CD4-positive, alpha-beta T cell treated with Interleukin-15 for 4 hours (primary cell): ENCODE data around the gene STK17A.
"Not testable (repeated sequence)": the region's sequence is repeated elsewhere in the genome, so short reads cannot be mapped to it uniquely, and the experiment has no call there.

ENCODE experiments used
- DNase-seq: peaks from one replicate; pipeline ENCODE4 v3.0.0-alpha.2; 2020; ENCODE audit warnings: low spot score

STK17A gene

DNA sequence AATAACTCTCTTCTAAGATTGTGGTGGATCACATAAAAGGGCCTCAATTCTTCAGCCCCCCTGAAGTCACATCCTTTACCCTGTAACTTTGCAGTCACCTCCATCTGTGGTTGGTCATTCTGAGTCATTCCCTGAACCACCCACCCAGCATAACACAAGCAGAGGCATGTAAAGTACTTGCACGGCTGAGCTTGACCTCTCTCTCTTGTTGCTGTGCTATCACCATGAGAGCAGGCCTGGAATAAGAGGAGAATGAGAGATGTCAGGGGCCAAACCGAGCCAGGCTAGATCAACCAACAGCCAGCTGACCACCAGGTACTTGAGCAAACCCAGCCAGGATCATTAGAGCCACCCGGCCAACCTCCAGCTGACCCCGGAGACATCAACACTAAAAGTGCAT lies 13.5 kb upstream of the STK17A start:
- no peak for DNase-seq

GRCh38 chr7:43570688-43571365 lies 12.1 kb upstream of the STK17A start:
- DNase-seq, result no peak

DNA sequence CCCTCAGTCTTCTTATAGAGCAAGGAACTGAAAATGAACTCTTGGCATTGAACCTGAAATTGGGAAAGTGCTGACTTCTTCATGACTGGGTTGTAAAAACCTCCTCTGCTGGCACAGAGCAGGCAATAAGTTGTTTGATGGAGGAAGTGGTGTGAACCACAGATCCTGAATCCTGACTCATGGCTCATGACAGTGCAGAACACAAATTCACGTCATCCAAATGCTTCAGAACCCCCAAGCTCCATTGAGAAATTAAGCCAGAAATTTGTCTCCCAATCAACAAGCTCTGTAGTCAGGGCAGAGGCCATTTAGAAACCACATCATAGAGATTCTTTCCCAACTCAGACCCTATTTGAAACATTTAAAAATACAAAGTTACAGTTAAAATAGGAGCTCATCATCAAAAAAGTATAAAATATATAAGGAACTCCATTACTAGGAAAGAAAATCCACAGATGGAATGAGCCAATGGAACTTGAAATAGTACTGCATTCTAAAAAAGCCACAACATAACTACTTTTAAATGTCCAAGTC lies 10.3 kb upstream of the STK17A start:
- peak; percentile 35 for DNase-seq

DNA sequence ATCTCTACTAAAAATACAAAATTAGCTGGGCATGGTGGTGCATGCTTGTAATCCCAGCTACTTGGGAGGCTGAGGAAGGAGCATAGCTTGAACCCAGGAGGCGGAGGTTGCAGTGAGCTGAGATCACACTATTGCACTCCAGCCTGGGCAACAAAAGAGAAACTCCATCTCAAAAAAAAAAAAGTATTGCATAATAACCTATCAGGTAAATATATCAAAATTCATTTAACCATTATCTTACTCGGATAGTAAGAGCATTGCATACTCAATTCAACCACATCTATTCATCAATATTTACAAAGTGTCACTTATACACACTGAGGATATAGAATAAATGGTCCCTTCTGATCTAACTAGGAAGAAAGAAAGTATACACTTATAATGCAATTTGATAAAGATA lies 9.1 kb upstream of the STK17A start:
- not testable (repeated sequence) for DNase-seq

GRCh38 chr7:43575506-43575905 lies 7.4 kb upstream of the STK17A start:
- DNase-seq, result no peak

- no peak for DNase-seq
Measured at GRCh38 chr7:43576241-43576640, 6.7 kb upstream of the STK17A start.

- DNase-seq, result no peak
Measured at GRCh38 chr7:43577485-43577951, 5.4 kb upstream of the STK17A start.

DNA sequence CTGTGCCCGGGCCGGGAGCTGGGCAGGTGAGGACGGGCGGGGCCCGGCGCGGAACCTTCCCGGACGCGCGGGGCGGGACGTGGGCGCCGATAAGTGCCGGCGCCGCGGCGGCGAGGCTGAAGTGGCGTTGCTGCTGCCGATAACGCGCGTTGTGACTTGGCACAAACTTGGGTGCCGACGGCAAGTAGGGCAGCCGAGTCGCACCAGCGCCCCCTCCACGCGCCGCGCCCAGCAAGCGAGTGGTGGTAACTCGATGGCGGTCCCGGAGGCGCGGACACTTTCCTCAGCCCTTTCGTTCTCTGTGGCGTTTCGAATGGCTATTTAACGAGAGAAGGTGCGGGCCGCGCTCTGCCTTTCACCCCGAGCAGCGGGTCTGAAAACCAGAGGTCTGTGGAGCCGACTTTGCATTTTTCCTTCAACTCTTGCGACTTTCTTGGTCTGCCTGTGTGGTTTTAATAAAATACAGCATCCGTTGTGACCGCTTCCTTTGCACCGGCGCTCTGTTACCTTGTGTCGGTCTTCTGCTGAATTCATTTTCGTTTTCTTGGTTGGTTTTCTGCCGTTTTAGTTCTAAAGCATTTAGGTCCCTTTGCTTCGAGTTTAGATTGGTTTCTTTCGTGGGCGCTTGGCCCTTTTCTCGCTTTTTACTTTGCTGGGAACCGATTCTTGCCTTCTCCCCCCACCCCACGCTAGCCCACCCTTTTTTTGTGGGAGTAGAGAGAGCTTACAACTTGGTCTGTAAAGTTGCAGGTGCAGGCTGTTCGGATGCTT lies 701 bp downstream of the STK17A start:
- DNase-seq, result peak; percentile 64

GRCh38 chr7:43584195-43584586 lies 1.3 kb downstream of the STK17A start:
- peak; percentile 34 for DNase-seq

DNA sequence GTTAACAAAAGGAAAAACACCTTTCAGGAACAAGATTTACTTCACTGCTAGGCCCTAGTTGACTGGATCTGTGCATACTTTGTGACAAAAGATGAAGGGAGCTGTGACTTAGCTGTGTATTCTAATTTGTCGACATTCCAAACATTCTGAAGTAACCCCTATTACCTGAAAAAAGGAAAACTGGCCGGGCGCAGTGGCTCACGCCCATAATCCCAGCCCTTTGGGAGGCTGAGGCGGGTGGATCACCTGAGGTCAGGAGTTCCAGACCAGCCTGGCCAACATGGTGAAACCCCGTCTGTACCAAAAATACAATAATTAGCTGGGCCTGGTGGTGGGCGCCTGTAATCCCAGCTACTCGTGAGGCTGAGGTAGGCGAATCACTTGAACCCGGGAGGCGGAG lies 1.8 kb downstream of the STK17A start:
- not testable (repeated sequence) for DNase-seq

- DNase-seq, result peak; percentile 34
Measured at GRCh38 chr7:43585562-43585961, 2.7 kb downstream of the STK17A start.

DNA sequence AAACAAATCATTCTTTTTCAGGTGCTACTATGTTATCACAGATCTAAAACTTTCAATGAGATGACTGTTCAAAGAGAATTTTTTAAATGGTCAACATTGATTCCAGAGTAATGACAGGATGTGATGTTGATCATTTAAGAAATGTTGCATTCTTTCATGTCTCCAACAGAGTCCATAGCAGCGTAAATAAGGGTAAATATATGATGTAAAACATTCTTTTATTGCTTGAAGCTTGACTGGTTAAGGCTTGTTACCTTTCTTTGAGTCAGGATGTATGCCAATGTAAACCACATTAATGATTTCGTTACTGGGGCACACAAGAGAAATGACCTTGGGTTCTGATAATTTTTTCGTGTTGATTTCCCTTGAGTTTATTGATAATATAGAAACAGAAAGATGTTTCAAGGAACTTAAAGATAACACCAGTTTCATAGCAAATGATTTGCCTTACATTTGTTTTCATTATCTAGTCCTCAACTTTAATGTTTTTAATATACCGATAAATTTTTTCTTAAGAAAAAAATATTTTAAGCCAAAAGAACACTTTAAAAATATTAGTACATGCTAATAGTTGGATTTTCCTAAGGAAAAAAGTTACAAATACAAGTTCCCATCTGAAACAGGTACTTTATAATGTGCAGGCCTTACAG lies 3.5 kb downstream of the STK17A start:
- peak; percentile 66 for DNase-seq

GRCh38 chr7:43588477-43589132 lies 5.7 kb downstream of the STK17A start:
- DNase-seq, result no peak

DNA sequence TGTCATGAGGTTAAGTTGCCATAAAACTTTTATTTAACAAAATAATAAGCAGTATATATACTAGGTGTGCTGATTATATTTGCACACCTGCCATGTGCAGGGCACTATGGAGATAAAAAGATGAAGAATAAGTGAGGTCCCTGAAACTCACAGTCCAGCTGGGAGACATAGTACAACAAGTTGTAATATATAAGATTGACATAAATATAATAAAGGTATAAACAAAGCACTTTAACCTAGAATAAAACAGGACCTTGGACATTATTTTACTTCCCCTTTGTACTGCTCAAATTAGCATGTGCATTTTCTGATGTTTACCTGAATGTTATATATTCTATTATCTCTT lies 6.2 kb downstream of the STK17A start:
- DNase-seq, result no peak

GRCh38 chr7:43589728-43590127 lies 6.8 kb downstream of the STK17A start:
- DNase-seq, result no peak

DNA sequence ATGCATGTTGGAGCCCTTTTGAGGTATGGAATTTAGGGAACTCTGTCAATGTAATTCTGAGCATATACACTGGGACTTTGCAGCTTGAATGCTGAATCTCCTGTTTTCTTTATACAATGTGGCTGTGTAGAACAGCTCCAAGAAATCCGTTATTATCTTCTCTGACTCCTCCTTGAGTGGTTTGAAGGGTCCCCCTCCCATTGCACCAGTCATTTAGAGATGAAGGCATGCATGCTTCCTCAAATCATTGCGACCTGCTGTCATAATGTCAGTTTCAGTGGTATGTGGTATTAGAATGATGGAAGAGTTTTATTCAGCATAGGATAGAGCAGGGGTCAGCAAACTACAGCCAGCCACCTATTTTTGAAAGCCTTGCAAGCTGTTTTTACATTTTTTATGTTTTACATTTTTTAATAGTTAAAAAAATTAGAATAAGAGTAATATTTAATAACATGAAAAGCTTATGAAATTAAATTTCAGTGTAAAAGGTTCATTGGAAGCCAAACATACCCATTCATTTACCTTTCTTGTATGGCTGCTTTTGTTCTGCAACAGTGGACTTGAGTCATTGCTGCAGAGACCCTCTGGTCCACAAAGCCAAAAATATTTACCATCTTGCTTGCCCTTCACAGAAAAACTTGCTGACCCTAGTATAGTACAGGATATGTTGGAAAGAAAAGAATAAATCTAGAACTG lies 8.1 kb downstream of the STK17A start:
- DNase-seq, result no peak

- no peak for DNase-seq
Measured at GRCh38 chr7:43591558-43592180, 8.8 kb downstream of the STK17A start.

- no peak for DNase-seq
Measured at GRCh38 chr7:43592326-43592725, 9.4 kb downstream of the STK17A start.

- DNase-seq, result no peak
Measured at GRCh38 chr7:43593010-43593409, 10.1 kb downstream of the STK17A start.

DNA sequence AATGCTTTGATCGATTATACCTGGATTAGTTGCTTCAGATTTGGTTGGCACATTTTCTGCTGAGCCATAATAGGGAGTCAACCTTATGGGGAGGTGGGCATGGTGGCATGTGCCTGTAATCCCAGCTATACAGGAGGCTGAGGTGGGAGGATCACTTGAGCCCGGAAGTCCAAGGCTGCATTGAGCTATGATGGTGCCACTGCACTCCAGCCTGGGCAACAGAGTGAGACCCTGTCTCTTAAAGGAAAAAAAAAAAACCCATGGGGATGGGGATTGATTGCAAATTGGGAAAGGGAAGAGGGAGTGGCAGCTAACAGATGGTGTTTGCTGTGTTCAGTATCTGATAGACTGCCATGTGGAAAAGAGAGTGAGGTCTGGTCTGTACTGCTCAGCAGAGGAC lies 11.1 kb downstream of the STK17A start:
- DNase-seq, result no peak

- DNase-seq, result not testable (repeated sequence)
Measured at GRCh38 chr7:43596426-43596825, 13.5 kb downstream of the STK17A start.
